GM12801 (cell line): ENCODE data around the gene KLF3.

Experiments used
- TF ChIP-seq, protein P1 (sequence below): IDR thresholded peaks from one replicate; pipeline ENCODE4 v1.5.1; 2011; ENCODE audit warnings: control low read depth; ENCODE audit not compliant: insufficient read length; ENCODE audit errors: extremely low read depth

The KLF3 gene

DNA sequence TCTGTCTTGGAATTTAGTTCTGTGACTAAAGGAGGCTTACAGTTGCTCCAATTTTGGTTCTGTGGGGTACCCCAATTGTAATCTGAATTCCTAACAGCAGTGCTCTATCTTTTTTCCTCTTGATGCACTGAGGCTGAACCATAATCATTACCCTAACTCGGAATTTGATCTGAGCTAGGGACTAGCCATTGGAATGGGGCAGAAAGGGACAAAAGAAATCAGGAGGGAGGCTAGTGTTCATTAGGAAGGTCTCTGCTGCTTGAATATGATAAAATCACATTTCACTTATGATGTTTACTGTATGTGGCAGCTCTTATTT is 2.7 kb downstream of the KLF3 start:
- TF ChIP-seq, protein P1, sequence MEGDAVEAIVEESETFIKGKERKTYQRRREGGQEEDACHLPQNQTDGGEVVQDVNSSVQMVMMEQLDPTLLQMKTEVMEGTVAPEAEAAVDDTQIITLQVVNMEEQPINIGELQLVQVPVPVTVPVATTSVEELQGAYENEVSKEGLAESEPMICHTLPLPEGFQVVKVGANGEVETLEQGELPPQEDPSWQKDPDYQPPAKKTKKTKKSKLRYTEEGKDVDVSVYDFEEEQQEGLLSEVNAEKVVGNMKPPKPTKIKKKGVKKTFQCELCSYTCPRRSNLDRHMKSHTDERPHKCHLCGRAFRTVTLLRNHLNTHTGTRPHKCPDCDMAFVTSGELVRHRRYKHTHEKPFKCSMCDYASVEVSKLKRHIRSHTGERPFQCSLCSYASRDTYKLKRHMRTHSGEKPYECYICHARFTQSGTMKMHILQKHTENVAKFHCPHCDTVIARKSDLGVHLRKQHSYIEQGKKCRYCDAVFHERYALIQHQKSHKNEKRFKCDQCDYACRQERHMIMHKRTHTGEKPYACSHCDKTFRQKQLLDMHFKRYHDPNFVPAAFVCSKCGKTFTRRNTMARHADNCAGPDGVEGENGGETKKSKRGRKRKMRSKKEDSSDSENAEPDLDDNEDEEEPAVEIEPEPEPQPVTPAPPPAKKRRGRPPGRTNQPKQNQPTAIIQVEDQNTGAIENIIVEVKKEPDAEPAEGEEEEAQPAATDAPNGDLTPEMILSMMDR = no peak

DNA sequence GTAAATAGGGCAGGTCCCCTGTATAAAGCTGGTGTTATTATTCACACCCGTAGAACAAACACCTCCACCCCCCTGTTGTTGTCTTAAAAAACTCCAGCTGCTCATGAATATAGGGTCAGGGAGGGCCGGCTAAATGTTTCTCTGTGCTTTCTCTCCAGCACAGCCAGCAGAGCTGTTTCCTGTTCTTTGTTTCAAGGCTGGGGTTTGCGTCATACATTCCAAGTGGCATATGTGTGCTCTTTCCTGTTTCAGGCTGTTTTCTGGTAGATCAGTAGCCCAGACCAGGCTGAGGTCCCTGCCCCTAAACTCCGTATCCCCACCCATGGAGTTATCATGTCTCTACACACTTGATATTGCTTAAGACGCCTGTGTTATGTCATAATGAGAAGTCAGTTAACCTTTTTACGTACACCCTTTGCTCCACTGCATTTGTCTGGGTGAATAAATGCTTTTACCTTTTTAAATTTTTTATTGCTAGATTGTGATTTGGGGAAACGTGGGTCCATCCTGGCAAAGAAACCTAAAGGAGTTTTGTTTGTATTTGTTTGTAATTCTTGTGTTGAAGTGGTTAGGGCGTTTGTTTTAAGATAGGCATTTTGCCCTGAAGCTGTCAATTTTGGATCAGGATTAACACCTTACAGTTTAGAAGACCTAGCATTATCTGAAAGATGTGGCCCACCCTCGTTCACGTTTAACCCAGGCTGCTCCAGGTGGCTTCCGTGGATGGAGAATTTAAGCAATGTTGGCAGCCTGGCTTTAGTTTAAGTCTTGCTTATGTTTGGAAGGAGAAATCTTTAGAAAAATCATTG is 3.3 kb downstream of the KLF3 start:
- TF ChIP-seq, protein P1 = no peak

DNA sequence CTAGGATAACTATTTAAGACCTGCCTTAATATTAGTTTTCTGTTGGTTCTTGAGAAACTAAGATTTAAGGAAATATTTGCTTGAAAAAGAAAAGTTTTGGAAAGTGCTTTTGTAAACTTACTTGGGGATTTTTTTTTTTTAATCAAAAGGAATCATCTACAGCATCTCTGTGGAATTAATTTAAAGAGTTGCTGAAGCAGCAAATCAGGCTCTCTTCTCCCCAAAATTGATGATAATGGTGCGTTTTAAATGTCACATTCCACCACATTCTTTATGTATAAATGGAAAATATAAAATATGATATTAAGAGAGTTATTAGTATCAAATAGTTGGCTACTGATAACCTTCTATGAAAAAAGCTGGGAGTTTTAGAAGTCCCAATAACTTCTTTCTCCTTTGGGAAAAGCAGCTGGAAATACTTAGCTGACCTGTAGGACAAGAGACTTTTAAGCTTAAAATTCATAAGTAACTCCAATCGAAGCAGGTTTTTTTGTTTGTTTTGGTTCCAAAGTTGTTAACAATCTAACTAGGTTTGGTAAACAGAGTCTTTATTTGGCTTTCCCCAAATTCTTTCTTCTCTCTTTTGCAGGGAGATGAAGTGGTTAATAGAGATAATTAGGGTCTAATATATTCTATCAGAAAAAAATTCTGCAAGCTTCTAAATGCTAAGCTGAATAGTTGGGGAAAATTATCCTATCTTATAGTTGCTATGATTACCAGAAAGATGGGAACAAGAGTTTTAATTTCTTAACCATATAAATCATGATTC is 4.4 kb downstream of the KLF3 start:
- TF ChIP-seq, protein P1 = no peak

DNA sequence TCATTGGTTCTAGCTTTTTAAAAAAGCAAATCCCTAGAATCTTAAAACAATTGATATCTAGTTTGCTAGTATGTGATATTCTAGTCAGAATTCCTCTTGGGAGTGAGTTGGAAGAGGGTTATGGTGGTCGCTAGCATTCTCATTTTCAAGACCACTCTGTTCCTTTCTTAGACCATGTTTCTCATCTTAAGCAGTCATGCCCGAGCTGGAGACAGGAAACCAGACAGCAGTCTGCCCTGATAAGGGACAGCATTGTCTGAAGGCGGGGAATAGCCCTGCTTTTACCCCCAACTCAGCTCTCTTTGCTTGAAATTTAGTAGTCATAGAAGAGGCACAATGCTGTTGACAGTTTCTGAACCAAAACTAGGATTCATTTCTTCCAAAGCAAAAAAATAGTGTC is 5.2 kb downstream of the KLF3 start:
- TF ChIP-seq, protein P1 = no peak

DNA sequence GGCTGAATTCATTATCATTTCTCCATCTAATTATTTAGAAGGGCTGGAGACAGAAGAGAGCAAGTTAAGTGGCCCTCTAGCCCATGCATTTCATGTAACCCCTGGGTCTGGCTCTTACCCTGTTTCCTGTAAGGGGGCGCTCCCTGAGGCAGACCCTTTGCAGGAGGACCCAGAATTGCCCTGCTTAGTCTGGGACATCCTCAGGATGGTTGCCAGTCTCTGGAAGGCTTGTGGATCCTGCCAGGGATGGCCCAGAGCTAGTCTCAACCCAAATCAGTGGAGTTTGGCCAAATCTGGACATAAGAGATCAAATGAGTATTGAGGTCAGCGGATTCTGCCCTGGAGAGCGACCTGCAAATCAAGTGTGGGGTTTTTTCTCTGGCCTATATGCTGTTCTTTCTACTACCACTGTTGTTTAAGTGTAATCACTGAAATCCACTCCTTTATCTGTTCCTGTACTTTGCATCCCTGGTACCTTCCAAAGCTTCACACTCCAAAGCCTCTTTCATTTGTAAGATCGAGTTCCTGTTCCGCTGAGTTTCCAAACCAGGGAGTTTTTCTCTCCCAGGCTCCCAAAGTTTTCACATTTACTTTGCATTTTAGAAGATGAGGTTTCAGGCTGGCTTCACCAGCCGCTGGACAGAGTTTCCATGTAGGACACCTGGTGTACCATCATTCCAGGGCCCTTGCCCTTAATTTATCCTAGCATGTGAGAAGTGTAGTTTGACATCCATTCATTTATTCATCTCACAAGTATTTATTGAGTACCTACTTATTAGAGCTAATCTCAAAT is 6.3 kb downstream of the KLF3 start:
- TF ChIP-seq, protein P1 = no peak

DNA sequence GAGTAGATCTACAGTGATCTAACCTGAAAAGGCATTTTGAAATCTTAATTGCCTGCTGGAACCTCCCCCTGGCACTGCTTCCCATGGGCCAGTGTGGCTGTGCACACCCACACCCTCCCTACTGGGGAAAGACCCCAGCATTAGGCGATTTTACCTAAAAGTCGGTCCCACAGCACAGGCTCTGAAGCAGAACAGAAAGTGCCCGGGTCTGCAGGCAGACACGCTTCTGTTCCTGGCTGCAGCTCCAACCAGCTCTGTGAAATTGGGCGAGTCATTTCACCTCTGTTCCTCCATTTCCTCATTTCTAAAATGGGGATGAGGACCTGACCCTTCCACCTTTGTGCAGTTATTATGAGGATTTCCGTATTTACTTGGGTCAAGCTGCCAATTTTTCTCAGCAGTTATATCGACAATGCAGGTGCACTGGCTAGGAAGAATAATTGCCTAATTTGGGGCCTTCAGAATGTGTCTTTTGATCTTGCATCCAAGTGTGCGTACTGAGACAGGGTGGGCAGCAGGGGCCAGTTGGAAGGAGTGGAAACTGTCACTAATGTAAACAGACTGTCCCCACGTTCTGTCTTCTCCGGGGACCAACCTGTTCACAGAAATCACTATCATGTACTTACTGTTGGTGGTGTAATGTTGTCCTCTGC is 7.1 kb downstream of the KLF3 start:
- TF ChIP-seq, protein P1 = no peak

DNA sequence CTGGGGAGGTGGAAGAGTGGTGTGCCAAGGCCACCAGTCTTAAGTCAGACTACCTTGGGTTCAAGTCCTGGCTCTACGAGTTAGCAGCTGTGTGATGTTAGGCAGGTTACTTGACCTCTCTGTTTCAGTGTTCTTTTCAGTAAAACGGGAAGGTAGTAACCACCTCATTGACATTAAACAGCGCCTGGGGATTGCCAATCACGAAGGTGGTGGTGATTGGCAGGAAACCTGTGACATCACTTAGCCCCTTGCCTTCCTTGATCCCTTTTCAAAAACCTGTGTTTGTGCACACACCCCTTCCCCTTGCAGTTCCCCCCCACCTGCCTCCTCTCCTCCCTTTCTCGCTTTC is 7.6 kb downstream of the KLF3 start:
- TF ChIP-seq, protein P1 = no peak
